Nephron (organoid): ENCODE data around the gene PPP2R2C.

Experiments
- H3K27ac Mint-ChIP-seq, 3 experiments: 2 replicates each; pipeline ENCODE4 v1.8.0; 2020; ENCODE audit warnings: mixed read lengths in 3 of 3, mild to moderate bottlenecking in 2 of 3, moderate library complexity in 1 of 3
- H3K27me3 Mint-ChIP-seq: 2 replicates; pipeline ENCODE4 v1.8.0; 2021; ENCODE audit warnings: low read depth, mild to moderate bottlenecking, moderate library complexity, mixed read lengths
- H3K36me3 Mint-ChIP-seq: 2 replicates; pipeline ENCODE4 v1.8.0; 2020; ENCODE audit warnings: low read depth, mixed read lengths
- H3K4me1 Mint-ChIP-seq: 2 replicates; pipeline ENCODE4 v1.8.0; 2020; ENCODE audit warnings: mixed read lengths
- H3K4me3 Mint-ChIP-seq, 3 experiments: 2 replicates each; pipeline ENCODE4 v1.8.0; 2020; ENCODE audit warnings: mild to moderate bottlenecking in 3 of 3, mixed read lengths in 3 of 3, moderate library complexity in 2 of 3
- H3K9me3 Mint-ChIP-seq: 2 replicates; pipeline ENCODE4 v1.8.0; 2020; ENCODE audit warnings: mixed read lengths
- TF ChIP-seq, protein P1 (sequence below), 3 experiments: fragments of 200-600 bp; sonication (generic); IDR thresholded peaks; one replicate each; pipeline ENCODE4 v1.5.0; 2021; ENCODE audit warnings: antibody characterized with exemption in 3 of 3; ENCODE audit not compliant: unreplicated experiment in 3 of 3

PPP2R2C gene

DNA sequence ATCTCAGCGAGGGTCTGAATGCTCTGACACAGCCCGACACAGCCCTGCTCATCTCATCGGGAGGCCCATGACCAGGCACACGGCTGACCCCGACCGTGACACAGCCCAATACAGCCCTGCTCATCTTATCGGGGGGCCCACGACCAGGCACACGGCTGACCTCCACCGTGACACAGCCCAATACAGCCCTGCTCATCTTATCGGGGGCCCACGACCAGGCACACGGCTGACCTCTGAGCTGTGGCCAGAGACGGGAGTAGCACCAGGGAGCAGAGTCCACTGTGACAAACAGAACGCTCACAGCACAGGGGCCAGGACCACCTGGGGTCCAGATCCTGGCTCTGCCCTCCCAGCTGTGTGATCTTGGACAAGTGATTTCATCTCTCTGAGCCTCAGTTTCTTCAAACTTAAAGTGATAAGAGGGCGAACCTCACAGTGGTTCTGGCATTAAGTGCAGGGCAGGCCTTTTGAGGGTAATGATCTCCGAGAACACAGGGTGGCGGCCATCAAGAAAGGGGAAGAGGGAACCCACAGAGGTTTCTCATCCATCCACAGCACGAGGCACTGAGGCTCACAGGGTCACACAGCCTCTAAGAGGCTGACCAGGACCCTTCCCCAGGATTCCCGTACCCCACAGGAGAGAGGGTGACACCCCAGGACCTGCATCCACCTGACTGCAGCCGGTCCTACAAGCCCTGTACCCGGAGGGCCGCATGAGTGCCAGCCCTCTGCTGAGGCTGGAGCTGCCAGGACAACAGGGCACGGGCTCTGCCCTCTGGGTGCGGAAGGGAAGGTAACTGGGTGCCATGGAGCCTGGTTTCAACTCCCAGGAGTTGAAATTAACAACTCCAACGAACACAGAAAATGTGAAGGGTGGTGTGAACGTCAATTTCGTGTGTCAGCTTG, 142.7 kb downstream of the PPP2R2C start:
- Mint-ChIP-seq H3K27me3 (peaks cover 53% of the 10 kb centered on the region), H3K27ac (no peak overlapping the region), H3K36me3 (no peaks in the 10 kb centered on the region), H3K4me3 (no peak overlapping the region), H3K4me1 (no peaks in the 10 kb centered on the region), H3K9me3 (no peaks in the 10 kb centered on the region)
- TF ChIP-seq, protein P1, sequence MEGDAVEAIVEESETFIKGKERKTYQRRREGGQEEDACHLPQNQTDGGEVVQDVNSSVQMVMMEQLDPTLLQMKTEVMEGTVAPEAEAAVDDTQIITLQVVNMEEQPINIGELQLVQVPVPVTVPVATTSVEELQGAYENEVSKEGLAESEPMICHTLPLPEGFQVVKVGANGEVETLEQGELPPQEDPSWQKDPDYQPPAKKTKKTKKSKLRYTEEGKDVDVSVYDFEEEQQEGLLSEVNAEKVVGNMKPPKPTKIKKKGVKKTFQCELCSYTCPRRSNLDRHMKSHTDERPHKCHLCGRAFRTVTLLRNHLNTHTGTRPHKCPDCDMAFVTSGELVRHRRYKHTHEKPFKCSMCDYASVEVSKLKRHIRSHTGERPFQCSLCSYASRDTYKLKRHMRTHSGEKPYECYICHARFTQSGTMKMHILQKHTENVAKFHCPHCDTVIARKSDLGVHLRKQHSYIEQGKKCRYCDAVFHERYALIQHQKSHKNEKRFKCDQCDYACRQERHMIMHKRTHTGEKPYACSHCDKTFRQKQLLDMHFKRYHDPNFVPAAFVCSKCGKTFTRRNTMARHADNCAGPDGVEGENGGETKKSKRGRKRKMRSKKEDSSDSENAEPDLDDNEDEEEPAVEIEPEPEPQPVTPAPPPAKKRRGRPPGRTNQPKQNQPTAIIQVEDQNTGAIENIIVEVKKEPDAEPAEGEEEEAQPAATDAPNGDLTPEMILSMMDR (IDR thresholded peaks at IDR 0.05; ENCODE audit: unreplicated experiment in 3 of 3): no peak

GRCh38 chr4:6328526-6328925, 143.9 kb downstream of the PPP2R2C start:
- no peaks in the 10 kb centered on the region for H3K36me3 Mint-ChIP-seq
- no peaks in the 10 kb centered on the region for H3K4me1 Mint-ChIP-seq
- no peaks in the 10 kb centered on the region for H3K9me3 Mint-ChIP-seq
- peaks cover 41% of the 10 kb centered on the region for H3K27me3 Mint-ChIP-seq
- no peak overlapping the region for H3K4me3 Mint-ChIP-seq
- H3K27ac Mint-ChIP-seq: no peak overlapping the region
- TF ChIP-seq, protein P1 (IDR thresholded peaks at IDR 0.05; ENCODE audit: unreplicated experiment in 3 of 3): no peak

- Mint-ChIP-seq H3K27me3 (peaks cover 35% of the 10 kb centered on the region), H3K4me3 (no peak overlapping the region), H3K9me3 (no peaks in the 10 kb centered on the region), H3K4me1 (no peaks in the 10 kb centered on the region), H3K27ac (no peak overlapping the region), H3K36me3 (no peaks in the 10 kb centered on the region)
- TF ChIP-seq, protein P1 (IDR thresholded peaks at IDR 0.05; ENCODE audit: unreplicated experiment in 3 of 3): peak; percentile 91 to 93 (median 92)
Measured at GRCh38 chr4:6327220-6327917, 145.0 kb downstream of the PPP2R2C start.

DNA sequence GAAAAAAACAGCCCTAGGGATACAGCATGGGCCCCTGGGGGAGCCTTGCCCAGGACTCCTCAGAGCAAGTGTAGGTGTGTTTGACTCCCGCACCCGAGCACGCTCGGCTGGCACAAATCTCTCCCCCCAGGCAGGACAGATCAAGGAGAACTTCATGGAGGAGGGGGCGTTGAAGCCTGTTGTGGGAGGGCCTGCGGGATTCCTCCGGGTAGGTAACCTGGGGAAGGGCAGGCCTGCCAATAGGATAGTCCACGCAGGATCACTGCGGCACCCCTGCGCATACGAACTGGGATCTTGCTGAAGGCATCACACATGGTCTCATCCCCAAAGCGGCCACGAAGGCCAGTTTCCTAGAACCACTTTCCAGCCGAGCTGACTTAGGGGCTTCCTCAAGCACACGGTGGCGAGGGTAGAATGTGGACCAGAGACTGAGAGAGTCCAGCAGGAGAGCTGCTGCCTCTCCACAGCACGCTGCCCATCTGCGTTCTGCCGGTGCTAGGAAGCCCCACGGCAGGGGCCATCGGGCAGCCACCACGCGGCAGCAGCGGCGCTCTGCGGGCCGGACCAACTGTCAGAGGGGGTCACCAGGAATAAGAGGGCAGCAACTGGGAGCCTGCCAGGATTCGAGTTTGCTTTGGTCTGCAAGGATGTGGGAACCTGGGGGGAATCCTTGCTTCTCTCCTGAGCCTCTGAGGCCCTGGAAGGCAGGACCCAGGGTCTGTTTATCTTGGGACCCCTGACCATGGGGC, 145.9 kb downstream of the PPP2R2C start:
- no peak overlapping the region for H3K27ac Mint-ChIP-seq
- TF ChIP-seq, protein P1 (IDR thresholded peaks at IDR 0.05; ENCODE audit: unreplicated experiment in 3 of 3): no peak
- H3K4me3 Mint-ChIP-seq: no peak overlapping the region
- no peaks in the 10 kb centered on the region for H3K9me3 Mint-ChIP-seq
- no peaks in the 10 kb centered on the region for H3K36me3 Mint-ChIP-seq
- peaks cover 36% of the 10 kb centered on the region for H3K27me3 Mint-ChIP-seq
- no peaks in the 10 kb centered on the region for H3K4me1 Mint-ChIP-seq

DNA sequence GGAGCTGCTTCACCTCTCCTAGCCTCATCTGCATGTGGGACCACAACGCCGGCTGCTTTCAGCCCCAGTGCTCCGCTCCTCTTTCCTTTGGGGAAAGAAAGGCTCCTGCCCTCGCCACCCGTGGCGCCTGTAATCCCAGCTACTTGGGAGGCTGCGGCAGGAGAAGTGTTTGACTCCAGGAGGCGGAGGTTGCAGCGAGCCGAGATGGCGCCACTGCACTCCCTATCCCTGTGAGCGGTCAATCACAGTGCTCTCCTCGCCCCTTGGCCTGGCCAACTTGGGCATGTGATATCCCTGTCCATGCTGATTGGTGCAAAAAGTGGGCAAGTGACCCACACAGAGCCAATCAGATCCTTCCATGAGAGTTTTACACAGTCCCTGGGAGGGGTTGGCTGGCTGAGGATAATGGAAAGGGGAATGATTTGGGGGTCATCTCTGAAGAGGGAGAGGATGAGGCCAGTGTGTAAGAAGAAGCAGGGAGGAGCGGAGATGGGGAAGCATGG, 146.6 kb downstream of the PPP2R2C start:
- Mint-ChIP-seq H3K27me3 (peaks cover 38% of the 10 kb centered on the region), H3K4me3 (no peak overlapping the region), H3K9me3 (peaks cover 2% of the 10 kb centered on the region), H3K4me1 (no peaks in the 10 kb centered on the region), H3K27ac (no peak overlapping the region), H3K36me3 (no peaks in the 10 kb centered on the region)
- TF ChIP-seq, protein P1 (IDR thresholded peaks at IDR 0.05; ENCODE audit: unreplicated experiment in 3 of 3): no peak
